ENCODE data around the gene NUP205.

NUP205 gene

DNA sequence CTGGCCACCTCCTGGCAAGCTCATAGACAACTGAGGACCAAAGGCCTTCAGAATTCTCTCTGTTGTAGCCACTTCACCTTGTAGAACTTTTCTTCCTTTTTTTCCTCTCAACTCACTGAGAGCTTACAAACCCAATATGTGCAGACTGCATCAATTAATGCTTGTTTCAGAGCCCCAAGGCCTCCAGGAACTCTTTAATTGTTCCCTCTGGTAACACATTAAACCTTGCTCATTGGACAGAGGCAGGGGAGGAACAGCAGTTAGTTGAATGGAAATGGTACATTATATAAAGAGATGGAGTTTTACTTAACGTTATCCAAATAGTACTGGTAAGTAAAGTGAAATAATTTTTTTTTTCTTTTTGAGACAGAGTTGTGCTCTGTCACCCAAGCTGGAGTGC lies 129.7 kb downstream of the NUP205 start:
- TF ChIP-seq TAF1 (IDR thresholded peaks at IDR 0.05; ENCODE audit: borderline replicate concordance, insufficient read depth, low read length) = no peak
- no peak for TF ChIP-seq POLR2AphosphoS5 (IDR thresholded peaks at IDR 0.05; ENCODE audit: low read depth, low read length)
- no peak for TF ChIP-seq SIN3A (IDR thresholded peaks at IDR 0.05; ENCODE audit: borderline replicate concordance, insufficient read depth, low read length)
- TF ChIP-seq, protein P1, sequence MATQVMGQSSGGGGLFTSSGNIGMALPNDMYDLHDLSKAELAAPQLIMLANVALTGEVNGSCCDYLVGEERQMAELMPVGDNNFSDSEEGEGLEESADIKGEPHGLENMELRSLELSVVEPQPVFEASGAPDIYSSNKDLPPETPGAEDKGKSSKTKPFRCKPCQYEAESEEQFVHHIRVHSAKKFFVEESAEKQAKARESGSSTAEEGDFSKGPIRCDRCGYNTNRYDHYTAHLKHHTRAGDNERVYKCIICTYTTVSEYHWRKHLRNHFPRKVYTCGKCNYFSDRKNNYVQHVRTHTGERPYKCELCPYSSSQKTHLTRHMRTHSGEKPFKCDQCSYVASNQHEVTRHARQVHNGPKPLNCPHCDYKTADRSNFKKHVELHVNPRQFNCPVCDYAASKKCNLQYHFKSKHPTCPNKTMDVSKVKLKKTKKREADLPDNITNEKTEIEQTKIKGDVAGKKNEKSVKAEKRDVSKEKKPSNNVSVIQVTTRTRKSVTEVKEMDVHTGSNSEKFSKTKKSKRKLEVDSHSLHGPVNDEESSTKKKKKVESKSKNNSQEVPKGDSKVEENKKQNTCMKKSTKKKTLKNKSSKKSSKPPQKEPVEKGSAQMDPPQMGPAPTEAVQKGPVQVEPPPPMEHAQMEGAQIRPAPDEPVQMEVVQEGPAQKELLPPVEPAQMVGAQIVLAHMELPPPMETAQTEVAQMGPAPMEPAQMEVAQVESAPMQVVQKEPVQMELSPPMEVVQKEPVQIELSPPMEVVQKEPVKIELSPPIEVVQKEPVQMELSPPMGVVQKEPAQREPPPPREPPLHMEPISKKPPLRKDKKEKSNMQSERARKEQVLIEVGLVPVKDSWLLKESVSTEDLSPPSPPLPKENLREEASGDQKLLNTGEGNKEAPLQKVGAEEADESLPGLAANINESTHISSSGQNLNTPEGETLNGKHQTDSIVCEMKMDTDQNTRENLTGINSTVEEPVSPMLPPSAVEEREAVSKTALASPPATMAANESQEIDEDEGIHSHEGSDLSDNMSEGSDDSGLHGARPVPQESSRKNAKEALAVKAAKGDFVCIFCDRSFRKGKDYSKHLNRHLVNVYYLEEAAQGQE (IDR thresholded peaks at IDR 0.05; ENCODE audit: insufficient read depth in 1 of 2, low read depth in 2 of 2, low read length in 2 of 2) = no peak
- TF ChIP-seq FOXP2 (optimal IDR thresholded peaks at IDR 0.05; ENCODE audit: borderline replicate concordance, extremely low read depth, extremely low read length, insufficient read depth) = no peak

DNA sequence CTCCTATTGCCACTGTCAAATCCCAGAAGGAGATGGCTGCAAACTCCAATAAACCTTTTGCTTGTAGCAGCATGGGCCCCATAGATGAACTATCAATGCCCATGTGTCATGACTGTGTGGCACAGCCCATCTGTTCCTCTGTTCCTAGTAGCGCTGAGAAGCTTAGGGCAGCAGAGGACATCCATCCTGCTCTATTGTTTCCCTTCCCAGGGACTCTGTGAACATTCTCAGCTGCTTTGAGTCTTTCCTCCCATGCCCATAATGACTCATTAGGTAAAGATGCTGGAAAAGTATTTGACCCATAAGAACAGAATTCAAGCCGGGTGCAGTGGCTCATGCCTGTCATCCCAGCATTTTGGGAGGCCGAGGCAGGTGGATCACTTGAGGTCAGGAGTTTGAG lies 132.8 kb downstream of the NUP205 start:
- TF ChIP-seq, protein P1 (IDR thresholded peaks at IDR 0.05; ENCODE audit: insufficient read depth in 1 of 2, low read depth in 2 of 2, low read length in 2 of 2) = no peak
- TF ChIP-seq POLR2AphosphoS5 (IDR thresholded peaks at IDR 0.05; ENCODE audit: low read depth, low read length) (no peak), TAF1 (IDR thresholded peaks at IDR 0.05; ENCODE audit: borderline replicate concordance, insufficient read depth, low read length) (no peak), FOXP2 (optimal IDR thresholded peaks at IDR 0.05; ENCODE audit: borderline replicate concordance, extremely low read depth, extremely low read length, insufficient read depth) (no peak), SIN3A (IDR thresholded peaks at IDR 0.05; ENCODE audit: borderline replicate concordance, insufficient read depth, low read length) (no peak)

DNA sequence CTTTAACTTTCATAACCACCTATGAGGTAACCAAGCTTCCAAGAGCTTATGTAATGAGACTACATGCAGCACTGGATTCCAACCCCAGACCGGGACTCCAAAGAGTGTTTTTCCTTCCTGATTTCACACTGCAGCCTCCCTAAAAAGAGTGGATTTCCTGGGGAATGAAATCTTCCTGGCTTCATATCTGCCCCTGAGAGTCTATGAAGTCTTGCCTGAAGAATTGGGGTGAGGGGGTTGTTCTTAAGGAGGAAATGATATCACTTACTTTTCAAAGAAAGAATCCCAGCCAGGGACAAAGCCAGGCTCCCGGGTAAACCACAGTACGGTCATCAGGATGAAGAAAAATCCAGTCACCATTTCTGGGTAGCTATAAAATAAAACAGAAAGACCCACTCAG lies 134.3 kb downstream of the NUP205 start:
- TF ChIP-seq TAF1 (IDR thresholded peaks at IDR 0.05; ENCODE audit: borderline replicate concordance, insufficient read depth, low read length) (no peak), FOXP2 (optimal IDR thresholded peaks at IDR 0.05; ENCODE audit: borderline replicate concordance, extremely low read depth, extremely low read length, insufficient read depth) (no peak), SIN3A (IDR thresholded peaks at IDR 0.05; ENCODE audit: borderline replicate concordance, insufficient read depth, low read length) (no peak), POLR2AphosphoS5 (IDR thresholded peaks at IDR 0.05; ENCODE audit: low read depth, low read length) (no peak)
- TF ChIP-seq, protein P1 (IDR thresholded peaks at IDR 0.05; ENCODE audit: insufficient read depth in 1 of 2, low read depth in 2 of 2, low read length in 2 of 2) = no peak

DNA sequence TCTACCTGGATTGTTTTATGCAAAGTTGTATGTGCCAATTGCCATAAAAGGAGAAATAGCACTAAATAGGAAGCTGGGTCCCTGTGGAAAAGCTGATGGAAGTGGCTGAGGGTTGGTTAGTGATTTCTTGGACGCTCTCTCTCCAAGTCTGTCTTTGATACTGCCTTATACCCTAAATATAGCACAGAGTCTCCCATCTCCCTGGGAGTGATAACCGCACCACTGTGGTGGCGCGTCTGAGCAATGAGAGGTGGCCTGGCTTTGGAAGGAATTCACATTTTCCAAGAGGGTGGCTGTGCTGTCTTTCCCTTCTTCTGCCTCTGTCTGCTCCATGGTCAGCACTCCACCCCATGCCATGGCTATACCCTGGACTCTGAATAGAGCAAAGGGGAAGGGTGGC lies 135.8 kb downstream of the NUP205 start:
- TF ChIP-seq FOXP2 (optimal IDR thresholded peaks at IDR 0.05; ENCODE audit: borderline replicate concordance, extremely low read depth, extremely low read length, insufficient read depth) = no peak
- TF ChIP-seq, protein P1 (IDR thresholded peaks at IDR 0.05; ENCODE audit: insufficient read depth in 1 of 2, low read depth in 2 of 2, low read length in 2 of 2) = no peak
